SJSA1 (cell line): ENCODE measurements around the gene GOLGA2. TPM values are rescaled to one million over a fixed set of nuclear protein-coding genes. Genes with fewer than 3 reads are reported as not detected.

Source experiments
- DNase-seq, 2 experiments: peaks; one replicate each; pipeline ENCODE4 v3.0.0-alpha.2; 2015 to 2020; ENCODE audit warnings: low spot score in 2 of 2, low read depth in 1 of 2
- H3K27ac ChIP-seq: fragments of 250-450 bp; sonication (Bioruptor Pico); 2 replicates; pipeline ENCODE4 v1.5.1; 2020; ENCODE audit warnings: mild to moderate bottlenecking, moderate library complexity
- H3K27me3 ChIP-seq: fragments of 250-450 bp; sonication (Bioruptor Pico); replicated peaks from 2 replicates; pipeline ENCODE4 v1.5.1; 2020; ENCODE audit warnings: mild to moderate bottlenecking, moderate library complexity
- H3K36me3 ChIP-seq: fragments of 250-450 bp; sonication (Bioruptor Pico); 2 replicates; pipeline ENCODE4 v1.5.1; 2020; ENCODE audit warnings: mild to moderate bottlenecking
- H3K4me1 ChIP-seq: fragments of 250-450 bp; sonication (Bioruptor Pico); replicated peaks from 2 replicates; pipeline ENCODE4 v1.6.1; 2021; ENCODE audit warnings: mild to moderate bottlenecking
- H3K4me3 ChIP-seq: fragments of 250-450 bp; sonication (Bioruptor Pico); 2 replicates; pipeline ENCODE4 v1.5.1; 2020; ENCODE audit warnings: mild to moderate bottlenecking
- H3K9me3 ChIP-seq: fragments of 250-450 bp; sonication (Bioruptor Pico); replicated peaks from 2 replicates; pipeline ENCODE4 v1.5.1; 2020; ENCODE audit warnings: mild to moderate bottlenecking
- total RNA-seq: library from RNA; depleted of rRNA; stranded (reverse); fragments of >200 nt; shearing (Covaris generic); gene quantifications from 2 replicates; pipeline ENCODE4 v1.2.3, GENCODE V29; 2014

Gene GOLGA2
- total RNA-seq, 1 experiment from 2014 or later: 78.6 TPM

DNA sequence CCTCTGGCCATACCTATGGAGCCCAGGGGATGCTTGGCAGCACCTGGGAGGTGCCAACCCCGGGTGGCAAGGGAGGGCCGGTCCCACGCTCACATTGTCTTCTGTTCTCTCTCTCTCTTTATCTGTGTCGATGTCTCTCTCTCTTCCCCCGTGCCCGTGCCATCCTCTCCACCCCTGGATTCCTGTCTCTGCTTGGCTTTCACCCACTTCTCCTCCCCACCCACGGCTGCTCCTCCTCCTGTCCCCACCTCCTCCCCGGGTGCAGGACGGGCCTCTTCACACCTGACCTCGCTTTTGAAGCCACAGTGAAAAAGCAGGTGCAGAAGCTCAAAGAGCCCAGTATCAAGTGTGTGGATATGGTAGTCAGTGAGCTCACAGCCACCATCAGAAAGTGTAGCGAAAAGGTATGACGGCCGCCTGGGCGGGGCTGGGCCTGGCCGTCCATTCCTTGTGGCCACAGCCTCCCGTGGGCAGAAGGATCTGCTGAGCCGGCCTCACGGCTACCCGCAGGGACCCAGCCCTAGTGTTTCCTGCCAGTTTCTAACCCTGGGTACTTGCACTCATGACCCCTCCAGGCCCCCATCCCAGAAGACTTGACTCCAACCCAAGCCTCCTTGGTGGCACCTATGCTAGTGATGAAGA is 49.9 kb downstream of the GOLGA2 start:
- Histone ChIP-seq H3K9me3 (no peaks in the 10 kb centered on the region), H3K36me3 (no peaks in the 10 kb centered on the region), H3K4me1 (no peaks in the 10 kb centered on the region), H3K27me3 (no peaks in the 10 kb centered on the region), H3K27ac (no peak overlapping the region), H3K4me3 (no peak overlapping the region)
- no peak for DNase-seq

DNA sequence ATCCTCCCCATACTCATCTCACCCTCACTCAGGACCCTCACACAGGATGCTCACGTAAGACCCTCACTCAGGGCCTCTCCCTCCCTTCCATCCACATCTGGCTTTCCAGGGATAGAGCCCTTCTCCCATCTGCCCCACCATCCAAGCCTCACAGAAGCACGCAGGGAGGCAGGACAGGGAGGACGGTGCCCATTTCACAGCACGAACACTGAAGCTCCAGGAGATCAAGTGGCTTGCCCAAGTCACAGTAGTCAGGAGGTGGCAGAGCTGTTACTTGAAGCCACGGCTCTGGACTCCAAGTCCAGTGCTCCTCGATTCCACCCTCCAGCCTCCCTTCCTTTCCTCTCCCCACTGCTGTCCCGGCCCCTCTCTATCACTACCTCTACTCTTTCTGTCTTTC is 50.9 kb downstream of the GOLGA2 start:
- Histone ChIP-seq H3K4me1 (no peaks in the 10 kb centered on the region), H3K36me3 (no peaks in the 10 kb centered on the region), H3K27me3 (no peaks in the 10 kb centered on the region), H3K27ac (no peak overlapping the region), H3K9me3 (no peaks in the 10 kb centered on the region), H3K4me3 (no peak overlapping the region)
- peak in 1 of 2 experiments; percentile 32 for DNase-seq

GRCh38 chr9:128222880-128223670 is 52.7 kb downstream of the GOLGA2 start:
- no peak overlapping the region for H3K27ac ChIP-seq
- H3K4me1 ChIP-seq: no peaks in the 10 kb centered on the region
- H3K36me3 ChIP-seq: no peaks in the 10 kb centered on the region
- no peaks in the 10 kb centered on the region for H3K27me3 ChIP-seq
- no peak overlapping the region for H3K4me3 ChIP-seq
- H3K9me3 ChIP-seq: no peaks in the 10 kb centered on the region
- DNase-seq: no peak

GRCh38 chr9:128222026-128222425 is 53.8 kb downstream of the GOLGA2 start:
- no peak for DNase-seq
- no peaks in the 10 kb centered on the region for H3K4me1 ChIP-seq
- no peaks in the 10 kb centered on the region for H3K27me3 ChIP-seq
- no peaks in the 10 kb centered on the region for H3K9me3 ChIP-seq
- H3K27ac ChIP-seq: no peak overlapping the region
- no peaks in the 10 kb centered on the region for H3K36me3 ChIP-seq
- H3K4me3 ChIP-seq: no peak overlapping the region

- Histone ChIP-seq H3K27me3 (no peaks in the 10 kb centered on the region), H3K4me1 (peaks cover 16% of the 10 kb centered on the region), H3K27ac (no peak overlapping the region), H3K4me3 (no peak overlapping the region), H3K9me3 (no peaks in the 10 kb centered on the region), H3K36me3 (no peaks in the 10 kb centered on the region)
- DNase-seq: no peak
These were observed 56.0 kb downstream of the GOLGA2 start for GRCh38 chr9:128219831-128220230.

DNA sequence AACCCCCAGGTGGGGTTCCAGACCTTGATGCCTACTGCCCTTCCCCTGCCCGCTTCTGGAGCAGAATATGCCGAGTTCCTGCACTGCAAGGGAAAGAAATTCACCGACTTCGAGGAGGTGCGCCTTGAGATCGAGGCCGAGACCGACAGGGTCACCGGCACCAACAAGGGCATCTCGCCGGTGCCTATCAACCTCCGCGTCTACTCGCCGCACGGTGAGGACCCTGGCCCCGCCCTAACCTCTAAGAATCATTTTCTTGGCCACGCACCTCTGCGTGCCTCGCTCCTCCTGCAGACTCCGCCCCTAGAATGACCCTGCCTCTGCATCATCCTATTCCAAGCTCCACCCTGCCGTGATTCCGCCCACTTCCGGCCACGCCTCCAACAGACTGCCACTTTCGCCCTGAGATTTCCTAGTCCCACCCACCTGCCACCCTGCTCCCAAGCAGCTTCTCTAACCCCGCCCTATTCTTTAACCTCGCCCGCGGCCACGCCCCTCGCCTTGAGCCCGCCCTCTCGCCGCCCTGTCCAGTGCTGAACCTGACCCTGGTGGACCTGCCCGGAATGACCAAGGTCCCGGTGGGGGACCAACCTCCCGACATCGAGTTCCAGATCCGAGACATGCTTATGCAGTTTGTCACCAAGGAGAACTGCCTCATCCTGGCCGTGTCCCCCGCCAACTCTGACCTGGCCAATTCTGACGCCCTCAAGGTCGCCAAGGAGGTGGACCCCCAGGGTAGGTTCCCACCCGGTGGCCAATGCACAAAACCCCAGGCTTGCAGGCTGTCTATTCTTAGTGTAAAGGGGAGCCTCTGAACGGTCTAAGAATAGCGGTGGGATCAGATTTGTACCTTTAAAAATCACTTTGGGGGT is 57.1 kb downstream of the GOLGA2 start:
- Histone ChIP-seq H3K27me3 (no peaks in the 10 kb centered on the region), H3K4me3 (no peak overlapping the region), H3K36me3 (no peaks in the 10 kb centered on the region), H3K4me1 (peaks cover 18% of the 10 kb centered on the region), H3K27ac (no peak overlapping the region), H3K9me3 (no peaks in the 10 kb centered on the region)
- DNase-seq: no peak

- H3K27ac ChIP-seq: no peak overlapping the region
- no peaks in the 10 kb centered on the region for H3K27me3 ChIP-seq
- no peaks in the 10 kb centered on the region for H3K36me3 ChIP-seq
- peaks cover 18% of the 10 kb centered on the region for H3K4me1 ChIP-seq
- no peaks in the 10 kb centered on the region for H3K9me3 ChIP-seq
- H3K4me3 ChIP-seq: no peak overlapping the region
- no peak for DNase-seq
These were observed 57.7 kb downstream of the GOLGA2 start for GRCh38 chr9:128218172-128218517.

DNA sequence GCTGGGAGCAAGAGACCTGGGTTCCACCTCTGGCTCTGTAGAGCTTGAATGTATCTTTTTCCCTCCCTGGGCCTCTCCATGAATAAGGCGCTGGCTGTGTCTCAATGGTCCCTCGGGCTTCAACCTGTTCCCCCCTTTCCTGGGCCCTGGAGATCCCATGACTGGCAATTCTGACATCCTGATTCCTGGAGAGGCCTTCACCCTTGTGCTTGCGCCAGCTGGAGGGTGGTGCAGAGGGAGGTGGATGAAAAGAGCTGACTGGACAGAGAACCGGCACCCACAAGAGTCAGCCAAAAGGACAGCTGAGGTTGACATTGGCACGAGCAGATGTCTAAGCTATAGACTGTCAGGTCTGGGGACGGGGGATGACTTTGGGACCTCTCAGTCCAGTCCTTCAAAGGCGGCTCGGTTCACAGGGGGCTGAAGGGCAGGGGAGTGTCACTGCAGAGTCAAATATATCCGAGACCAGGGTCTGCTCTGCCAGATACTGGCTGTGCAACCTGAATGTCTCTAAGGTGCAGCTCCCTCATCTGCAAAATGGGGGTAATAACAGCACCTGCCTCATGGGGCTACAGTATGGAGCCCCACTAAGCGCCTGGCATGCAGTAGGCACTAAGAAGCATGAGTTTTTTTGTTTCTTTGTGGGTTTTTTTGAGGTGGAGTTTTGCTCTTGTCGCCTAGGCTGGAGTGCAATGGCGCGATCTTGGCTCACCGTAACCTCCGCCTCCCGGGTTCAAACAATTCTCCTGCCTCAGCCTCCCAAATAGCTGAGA is 58.8 kb downstream of the GOLGA2 start:
- no peaks in the 10 kb centered on the region for H3K36me3 ChIP-seq
- no peak overlapping the region for H3K27ac ChIP-seq
- DNase-seq: no peak
- no peak overlapping the region for H3K4me3 ChIP-seq
- H3K4me1 ChIP-seq: peaks cover 18% of the 10 kb centered on the region
- no peaks in the 10 kb centered on the region for H3K27me3 ChIP-seq
- H3K9me3 ChIP-seq: no peaks in the 10 kb centered on the region

DNA sequence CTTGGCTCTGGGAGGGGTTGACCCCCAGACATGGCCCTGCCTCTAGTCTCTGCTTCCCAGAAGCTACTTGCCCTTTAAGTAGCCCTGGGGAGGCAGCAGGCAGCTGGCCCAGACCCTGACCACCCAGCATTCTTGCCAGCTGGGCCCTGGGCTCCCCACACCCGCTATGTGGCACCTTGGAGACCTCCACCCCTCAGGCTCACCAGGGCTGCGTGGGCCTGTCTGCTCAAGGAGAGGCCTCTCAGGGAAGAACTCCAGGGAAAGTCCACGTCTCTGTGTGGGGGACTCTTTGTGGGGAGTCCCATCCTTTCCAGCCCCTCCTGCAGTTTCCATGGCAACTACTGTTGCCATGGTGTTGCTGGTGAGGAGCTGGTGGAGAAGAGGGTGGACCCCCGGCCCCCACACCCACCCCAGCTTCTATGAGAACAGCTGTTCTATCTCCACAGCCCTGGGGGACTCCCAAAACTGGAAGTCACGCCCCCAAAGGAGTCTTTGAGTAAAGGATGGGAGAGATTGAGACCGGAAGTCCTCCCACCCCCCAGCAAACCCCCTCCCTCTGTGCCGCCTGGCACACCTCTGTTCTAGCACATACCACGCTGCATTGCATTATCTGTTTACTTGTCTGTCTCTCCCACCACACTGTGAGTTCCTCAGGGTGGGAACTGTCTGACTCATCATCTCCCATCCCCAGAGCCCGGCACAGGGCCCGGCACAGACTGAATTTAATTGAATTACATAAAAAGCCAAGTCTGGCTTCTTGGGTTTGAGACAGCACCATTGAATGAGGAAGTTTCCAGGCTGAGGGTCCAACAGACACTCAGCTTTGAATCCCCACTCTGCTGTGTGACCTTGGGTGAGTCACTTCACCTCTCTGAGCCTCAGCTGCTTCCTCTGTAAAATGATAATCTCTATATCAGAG is 60.1 kb downstream of the GOLGA2 start:
- Histone ChIP-seq H3K9me3 (no peaks in the 10 kb centered on the region), H3K27ac (peak overlapping the region; percentile 18; the same call in 1 of the 2 replicates), H3K4me3 (no peak overlapping the region), H3K4me1 (peaks cover 18% of the 10 kb centered on the region), H3K36me3 (no peaks in the 10 kb centered on the region), H3K27me3 (no peaks in the 10 kb centered on the region)
- DNase-seq: peak; percentile 61 to 71

- no peak for DNase-seq
- H3K4me1 ChIP-seq: peaks cover 18% of the 10 kb centered on the region
- no peaks in the 10 kb centered on the region for H3K9me3 ChIP-seq
- H3K27ac ChIP-seq: 0 out of 2 replicates have a peak overlapping the region, but pooled peaks have one; percentile 18
- H3K27me3 ChIP-seq: no peaks in the 10 kb centered on the region
- H3K36me3 ChIP-seq: no peaks in the 10 kb centered on the region
- H3K4me3 ChIP-seq: no peak overlapping the region
These were observed 61.0 kb downstream of the GOLGA2 start for GRCh38 chr9:128214571-128215490.

DNA sequence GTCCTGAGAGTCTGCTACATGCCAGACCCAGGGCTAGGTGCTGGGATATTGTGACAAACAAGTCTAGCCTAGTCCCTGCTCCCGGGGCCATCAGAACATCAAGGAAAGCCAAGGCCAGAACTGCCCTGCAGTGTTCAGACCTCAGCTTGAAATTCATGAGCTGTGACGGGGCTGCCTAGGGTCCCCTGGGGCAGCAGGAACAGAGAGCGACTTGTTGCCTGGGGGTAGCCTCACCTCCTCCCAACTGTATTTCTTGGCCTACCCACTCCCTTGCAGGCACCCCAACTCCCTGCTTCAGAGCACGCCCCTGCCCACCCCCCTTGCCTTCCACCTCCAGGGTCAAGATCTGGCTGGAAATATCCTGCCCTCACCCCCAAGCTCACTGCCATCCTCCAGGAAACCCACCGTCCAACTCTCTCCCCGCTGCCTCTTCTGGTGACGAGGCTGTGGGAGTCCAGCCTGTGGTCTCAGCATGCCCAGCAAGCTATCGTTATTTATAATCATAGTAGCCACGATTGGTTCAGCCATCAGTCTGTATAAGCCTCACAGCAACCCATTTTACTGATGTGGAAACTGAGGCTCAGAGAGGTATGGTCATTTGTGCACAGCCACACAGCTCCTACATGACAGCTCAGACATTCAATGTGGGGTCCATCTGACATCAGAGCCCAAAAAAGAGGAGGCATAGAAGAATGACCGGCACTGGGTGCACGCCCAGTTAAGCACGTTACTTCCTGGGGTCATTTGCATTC is 61.9 kb downstream of the GOLGA2 start:
- Histone ChIP-seq H3K4me1 (peaks cover 18% of the 10 kb centered on the region), H3K27ac (no peak overlapping the region), H3K27me3 (no peaks in the 10 kb centered on the region), H3K9me3 (no peaks in the 10 kb centered on the region), H3K4me3 (no peak overlapping the region), H3K36me3 (no peaks in the 10 kb centered on the region)
- DNase-seq: no peak
